Bronchial epithelial cell (primary cell): ENCODE measurements around the gene CHKA. TPM values are rescaled to one million over a fixed set of nuclear protein-coding genes. Genes with fewer than 3 reads are reported as not detected.
A peak's percentile ranks its signal among the peaks of the same experiment; 100 is the strongest.

ENCODE experiments used
- DNase-seq: peaks from one replicate; pipeline ENCODE4 v3.0.0-alpha.2; 2010; ENCODE audit warnings: low read depth
- FAIRE-seq: peaks from 2 replicates; lab custom pipeline; 2011; peaks lifted over from hg19 to GRCh38; lab: Jason Lieb, UNC
- H3K27me3 ChIP-seq: 2 replicates; pipeline ENCODE4 v1.5.1; 2011; ENCODE audit warnings: low read length; ENCODE audit not compliant: control insufficient read depth, insufficient read depth
- H3K36me3 ChIP-seq: 2 replicates; pipeline ENCODE4 v1.5.1; 2011; ENCODE audit warnings: low read length; ENCODE audit not compliant: control insufficient read depth, insufficient read depth
- H3K4me3 ChIP-seq: 2 replicates; pipeline ENCODE4 v1.5.1; 2011; ENCODE audit warnings: mild to moderate bottlenecking, low read depth, low read length, control low read depth
- total RNA-seq: library from RNA; depleted of rRNA; stranded (reverse); fragments of >200 nt; gene quantifications from 2 replicates; pipeline ENCODE4 v1.2.1, GENCODE V29; 2014
- TF ChIP-seq, protein P1 (sequence below): IDR thresholded peaks from 2 replicates; pipeline ENCODE4 v1.5.1; 2011; ENCODE audit warnings: mild to moderate bottlenecking, moderate library complexity, low read length, control low read depth, inconsistent platforms; ENCODE audit not compliant: insufficient read depth, severe bottlenecking

The CHKA gene
- total RNA-seq, 1 donor from 2014 or later: 7.4 TPM

DNA sequence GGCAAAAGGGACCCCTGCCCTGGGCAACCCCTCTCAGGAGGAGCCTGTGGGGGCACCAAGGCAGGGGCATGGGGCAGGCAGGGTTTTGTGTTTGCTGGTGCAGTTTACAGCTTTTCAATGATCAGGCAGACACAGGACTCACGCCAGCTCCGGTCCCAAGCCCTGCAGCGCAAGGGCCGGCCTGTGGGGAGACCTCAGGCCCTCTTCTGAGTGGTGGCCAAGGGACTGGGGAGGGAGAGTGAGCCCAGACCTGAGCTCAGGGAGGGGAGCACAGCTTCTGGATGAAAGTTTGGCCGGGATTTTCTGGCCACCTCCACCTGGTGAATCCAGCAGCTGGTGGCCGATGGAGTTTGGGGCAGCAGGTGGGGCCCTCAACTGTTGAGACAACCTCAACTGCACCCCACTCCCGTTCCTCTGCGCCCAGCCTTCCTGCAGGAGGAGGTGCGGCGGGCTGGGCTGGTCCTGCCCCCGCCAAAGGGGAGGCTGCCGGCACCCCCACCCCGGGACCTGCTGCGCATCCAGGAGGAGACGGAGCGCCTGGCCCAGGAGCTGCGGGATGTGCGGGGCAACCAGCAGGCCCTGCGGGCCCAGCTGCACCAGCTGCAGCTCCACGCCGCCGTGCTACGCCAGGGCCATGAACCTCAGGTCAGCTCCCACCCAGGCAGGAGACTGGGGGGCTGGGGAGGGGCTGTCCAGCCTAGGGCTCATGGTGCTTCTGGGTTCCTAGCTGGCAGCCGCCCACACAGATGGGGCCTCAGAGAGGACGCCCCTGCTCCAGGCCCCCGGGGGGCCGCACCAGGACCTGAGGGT lies 78.8 kb downstream of the CHKA start:
- TF ChIP-seq, protein P1, sequence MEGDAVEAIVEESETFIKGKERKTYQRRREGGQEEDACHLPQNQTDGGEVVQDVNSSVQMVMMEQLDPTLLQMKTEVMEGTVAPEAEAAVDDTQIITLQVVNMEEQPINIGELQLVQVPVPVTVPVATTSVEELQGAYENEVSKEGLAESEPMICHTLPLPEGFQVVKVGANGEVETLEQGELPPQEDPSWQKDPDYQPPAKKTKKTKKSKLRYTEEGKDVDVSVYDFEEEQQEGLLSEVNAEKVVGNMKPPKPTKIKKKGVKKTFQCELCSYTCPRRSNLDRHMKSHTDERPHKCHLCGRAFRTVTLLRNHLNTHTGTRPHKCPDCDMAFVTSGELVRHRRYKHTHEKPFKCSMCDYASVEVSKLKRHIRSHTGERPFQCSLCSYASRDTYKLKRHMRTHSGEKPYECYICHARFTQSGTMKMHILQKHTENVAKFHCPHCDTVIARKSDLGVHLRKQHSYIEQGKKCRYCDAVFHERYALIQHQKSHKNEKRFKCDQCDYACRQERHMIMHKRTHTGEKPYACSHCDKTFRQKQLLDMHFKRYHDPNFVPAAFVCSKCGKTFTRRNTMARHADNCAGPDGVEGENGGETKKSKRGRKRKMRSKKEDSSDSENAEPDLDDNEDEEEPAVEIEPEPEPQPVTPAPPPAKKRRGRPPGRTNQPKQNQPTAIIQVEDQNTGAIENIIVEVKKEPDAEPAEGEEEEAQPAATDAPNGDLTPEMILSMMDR: no peak
- no peak for FAIRE-seq
- peaks cover 19% of the 10 kb centered on the region for H3K36me3 ChIP-seq
- DNase-seq: no peak
- H3K4me3 ChIP-seq: no peak overlapping the region
- H3K27me3 ChIP-seq: no peaks in the 10 kb centered on the region

DNA sequence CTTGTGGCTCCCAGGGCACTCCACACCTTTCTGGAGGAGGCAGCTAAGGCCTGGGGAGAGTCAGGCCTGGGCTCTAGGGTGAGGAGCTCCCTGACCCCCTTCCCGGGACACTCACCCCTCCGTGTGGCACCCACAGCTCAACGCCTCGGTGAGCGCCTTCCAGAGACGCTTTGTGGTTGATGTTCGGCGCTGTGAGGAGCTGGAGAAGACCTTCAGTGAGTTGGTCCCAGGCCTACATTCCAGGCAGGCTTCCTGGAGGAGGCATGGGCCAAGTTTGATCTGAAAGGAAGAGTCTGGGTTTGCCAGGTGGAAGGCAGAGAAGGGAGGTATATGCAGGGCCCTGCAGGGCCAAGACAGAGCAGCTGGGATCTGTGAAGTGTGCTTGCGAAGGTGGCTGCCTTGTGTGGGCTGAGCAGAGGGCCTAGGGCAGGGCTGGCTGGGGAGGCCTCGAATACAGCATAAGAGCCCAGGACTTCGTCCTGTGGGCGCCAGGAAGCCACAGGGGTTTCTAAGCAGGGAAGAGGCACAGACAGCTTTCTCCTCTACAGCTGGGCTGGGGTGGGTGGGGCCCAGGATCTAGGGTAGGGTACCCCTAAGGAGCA lies 79.5 kb downstream of the CHKA start:
- FAIRE-seq (no peak), DNase-seq (no peak)
- Histone ChIP-seq H3K36me3 (peaks cover 16% of the 10 kb centered on the region), H3K27me3 (no peaks in the 10 kb centered on the region), H3K4me3 (no peak overlapping the region)
- TF ChIP-seq, protein P1: no peak

DNA sequence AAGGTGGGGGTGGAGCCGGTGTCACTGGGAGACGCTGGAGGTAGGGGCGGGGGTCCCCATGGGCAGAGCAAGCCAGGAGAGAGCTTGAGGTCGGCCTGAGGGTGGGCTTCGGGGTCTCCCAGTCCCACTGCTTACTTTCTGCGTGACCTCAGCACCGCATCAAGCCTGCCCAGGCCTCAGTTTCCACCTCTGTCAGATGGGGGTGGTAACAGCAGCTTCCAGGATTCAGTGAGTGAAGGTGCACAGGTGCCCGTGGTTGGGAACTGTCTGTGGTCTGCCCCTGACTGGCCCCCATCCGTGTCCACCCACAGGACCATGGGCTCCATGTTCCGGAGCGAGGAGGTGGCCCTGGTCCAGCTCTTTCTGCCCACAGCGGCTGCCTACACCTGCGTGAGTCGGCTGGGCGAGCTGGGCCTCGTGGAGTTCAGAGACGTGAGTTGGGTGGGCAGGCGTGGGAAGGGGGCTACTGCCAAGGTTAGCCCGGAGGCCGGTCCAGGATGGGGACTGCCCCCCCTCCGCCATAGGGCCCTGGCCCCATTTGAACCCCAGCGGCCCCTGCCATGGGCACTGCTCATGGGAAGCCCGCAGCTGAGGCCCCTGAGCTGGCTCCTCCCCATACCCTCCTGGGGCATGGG lies 80.1 kb downstream of the CHKA start:
- peaks cover 16% of the 10 kb centered on the region for H3K36me3 ChIP-seq
- TF ChIP-seq, protein P1: no peak
- peak overlapping the region; percentile 63 for H3K4me3 ChIP-seq
- FAIRE-seq (no peak), DNase-seq (no peak)
- H3K27me3 ChIP-seq: no peaks in the 10 kb centered on the region

DNA sequence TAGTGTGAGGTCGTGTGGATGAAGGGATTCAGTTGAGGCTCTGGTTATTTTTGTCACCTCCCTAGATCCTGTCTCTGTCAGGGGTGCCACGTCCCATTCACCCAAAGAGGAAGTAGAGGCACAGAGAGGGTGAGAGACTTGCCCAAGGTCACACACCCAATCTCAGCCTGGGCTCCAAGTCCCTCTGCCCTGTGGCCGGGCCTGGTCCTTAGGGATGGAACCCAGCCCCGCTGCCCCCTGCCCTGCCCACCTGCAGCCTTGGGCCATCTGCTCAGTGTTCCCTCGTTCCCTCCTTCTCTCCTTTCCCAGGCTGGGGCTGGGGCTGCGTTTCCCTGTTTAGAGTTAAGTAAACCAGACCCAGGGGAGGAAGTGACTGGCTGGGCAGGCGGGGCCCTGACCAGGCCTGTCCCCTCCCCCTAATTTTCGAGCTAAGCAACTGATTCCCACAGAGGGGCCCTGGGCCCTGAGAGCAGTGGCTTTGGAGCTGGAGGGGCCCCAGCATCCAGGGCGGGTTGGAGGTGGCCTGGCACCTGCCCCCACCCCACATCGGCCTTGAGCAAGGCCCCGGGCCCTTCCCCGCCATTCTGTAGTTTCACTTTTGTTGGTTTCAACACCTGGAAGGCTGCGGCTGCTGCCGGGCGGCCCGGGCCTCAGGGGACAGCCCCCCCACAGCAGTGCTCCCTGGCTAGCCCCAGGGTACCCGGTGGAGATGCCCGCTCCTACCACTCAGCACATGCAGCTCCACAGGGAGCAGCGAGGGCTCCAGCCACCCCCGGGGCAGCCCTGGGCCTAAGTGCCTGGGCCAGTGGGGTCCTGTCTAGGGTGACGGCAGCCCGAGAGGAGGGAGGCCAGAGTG lies 80.9 kb downstream of the CHKA start:
- DNase-seq (peak; percentile 36), FAIRE-seq (no peak)
- Histone ChIP-seq H3K36me3 (peaks cover 15% of the 10 kb centered on the region), H3K4me3 (peak overlapping the region; percentile 63), H3K27me3 (no peaks in the 10 kb centered on the region)
- TF ChIP-seq, protein P1: no peak

DNA sequence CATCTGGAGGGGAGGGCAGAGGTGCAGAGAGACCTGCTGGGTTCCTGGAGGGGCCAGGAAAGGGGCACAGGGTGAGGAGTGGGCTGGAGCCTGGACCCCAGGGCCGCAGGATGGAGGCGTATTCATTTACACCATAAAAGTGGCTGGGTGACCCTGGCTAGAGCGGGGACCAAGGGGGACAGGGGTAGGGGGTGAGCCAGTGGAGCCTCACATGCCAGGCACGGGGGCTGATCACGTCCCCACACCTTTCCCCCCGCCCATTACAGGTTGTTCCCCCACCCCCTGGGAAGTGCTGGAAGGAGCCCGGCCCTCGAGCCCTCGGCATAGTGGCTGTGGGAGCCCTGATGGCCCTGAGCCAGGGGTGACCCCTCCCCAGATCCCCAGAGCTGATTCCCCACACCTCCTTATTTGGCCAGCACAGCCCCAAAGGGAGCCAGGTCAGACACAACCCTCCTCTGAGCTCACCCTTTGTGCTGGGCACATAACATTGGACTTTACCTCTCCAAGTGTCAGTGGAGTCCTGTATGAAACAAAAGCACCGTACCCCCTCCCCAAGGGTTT lies 81.6 kb downstream of the CHKA start:
- Histone ChIP-seq H3K36me3 (peaks cover 11% of the 10 kb centered on the region), H3K4me3 (peak overlapping the region; percentile 63), H3K27me3 (no peaks in the 10 kb centered on the region)
- no peak for DNase-seq
- TF ChIP-seq, protein P1: no peak
- no peak for FAIRE-seq
